ENCODE results near the gene GLB1L.

Gene GLB1L

GRCh38 chr2:219219784-219220532 is 25.3 kb downstream of the GLB1L start:
- DNase-seq: no peak

GRCh38 chr2:219218732-219219701 is 26.2 kb downstream of the GLB1L start, which contains the start of gene ABCB6:
ABCB6 (minus strand) TSS chr2:219218958; CDS start chr2:219218673, 285 bp downstream.
- peak; percentile 79 for DNase-seq

DNA sequence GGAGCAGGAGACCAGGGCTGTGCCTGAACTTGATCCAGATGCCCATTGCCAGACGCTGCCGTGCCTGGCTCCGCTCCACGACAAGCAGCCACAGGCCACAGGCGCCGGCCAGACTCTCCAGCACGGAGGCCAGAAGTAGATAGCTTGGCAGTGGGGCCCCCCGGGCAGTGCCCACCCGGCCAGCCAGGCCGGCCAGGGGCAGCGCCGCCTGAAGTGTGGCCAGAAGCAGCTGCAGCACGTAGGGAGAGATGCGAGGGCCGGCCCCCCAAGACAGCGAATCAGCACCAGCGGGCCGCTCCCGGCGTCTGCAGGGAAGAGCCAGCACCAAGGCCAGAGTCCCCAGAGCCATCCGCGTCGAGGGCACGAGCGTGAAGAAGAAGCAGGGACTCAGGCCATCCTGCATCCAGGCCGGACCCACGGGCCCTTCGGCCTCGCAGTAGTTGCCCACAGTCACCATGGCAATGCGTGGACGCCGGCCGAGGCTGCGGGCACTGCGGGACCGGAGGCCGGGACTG is 27.0 kb downstream of the GLB1L start:
- DNase-seq: no peak

DNA sequence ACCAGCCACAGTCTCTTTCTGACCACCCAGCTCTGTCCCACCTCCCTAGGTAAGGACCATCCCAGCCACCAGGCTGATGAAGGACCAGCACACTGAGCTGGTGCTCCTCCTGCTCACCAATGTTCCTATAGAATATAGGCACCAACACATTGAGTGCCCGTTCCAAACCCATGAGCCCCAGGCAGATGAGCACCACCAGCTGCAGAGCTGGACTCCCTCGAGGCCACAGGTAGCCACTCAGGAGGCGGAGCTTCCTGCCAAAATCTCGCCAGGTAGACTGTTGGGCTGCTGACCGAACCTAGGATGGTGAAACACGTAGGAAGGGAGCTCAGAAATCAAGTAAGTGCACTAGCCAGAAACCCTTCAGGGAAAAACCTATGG is 28.7 kb downstream of the GLB1L start:
- no peak for DNase-seq

- DNase-seq: no peak
Measured at GRCh38 chr2:219215871-219216534, 29.2 kb downstream of the GLB1L start.

DNA sequence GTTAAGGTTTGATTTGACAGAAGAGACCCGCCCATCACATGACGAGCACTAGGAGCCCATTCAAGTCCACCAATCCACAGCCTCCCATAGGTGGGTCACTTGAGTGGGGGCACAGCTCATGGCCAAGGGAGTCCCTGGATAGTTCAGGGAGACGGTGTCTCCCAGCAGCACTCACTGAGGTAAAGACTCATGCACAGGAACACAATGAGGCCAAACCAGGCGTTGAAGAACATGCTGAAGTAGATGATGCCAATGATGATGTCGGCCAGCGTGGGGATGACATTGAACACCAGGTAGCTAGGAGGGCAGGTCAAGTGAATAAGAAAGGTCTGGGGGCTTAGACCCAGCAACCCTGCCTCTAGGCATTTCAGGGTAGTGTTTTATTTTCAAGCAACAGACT is 30.5 kb downstream of the GLB1L start:
- DNase-seq: no peak

GRCh38 chr2:219214141-219214540 is 31.1 kb downstream of the GLB1L start:
- DNase-seq: no peak

- no peak for DNase-seq
Measured at GRCh38 chr2:219213486-219214071, 31.7 kb downstream of the GLB1L start.

DNA sequence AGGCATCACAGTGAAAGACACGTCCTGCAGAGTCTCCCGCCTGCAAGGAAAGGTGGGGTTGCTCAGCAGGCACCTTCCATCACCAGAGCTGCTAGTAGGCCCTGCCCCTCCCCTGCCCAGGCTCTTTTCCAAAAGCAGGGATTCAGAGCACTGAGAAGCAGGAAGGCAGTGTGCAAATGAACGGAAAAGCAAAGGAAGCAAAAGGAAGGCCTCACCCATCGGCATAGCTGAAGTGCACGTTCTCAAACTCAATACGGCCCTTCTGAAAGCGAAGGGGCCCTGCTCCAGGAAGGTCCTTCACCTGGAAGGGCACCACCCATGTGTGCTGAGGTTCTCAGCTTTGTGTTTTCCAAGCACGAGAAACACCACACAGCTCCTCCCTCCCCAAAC is 32.2 kb downstream of the GLB1L start:
- DNase-seq: no peak

DNA sequence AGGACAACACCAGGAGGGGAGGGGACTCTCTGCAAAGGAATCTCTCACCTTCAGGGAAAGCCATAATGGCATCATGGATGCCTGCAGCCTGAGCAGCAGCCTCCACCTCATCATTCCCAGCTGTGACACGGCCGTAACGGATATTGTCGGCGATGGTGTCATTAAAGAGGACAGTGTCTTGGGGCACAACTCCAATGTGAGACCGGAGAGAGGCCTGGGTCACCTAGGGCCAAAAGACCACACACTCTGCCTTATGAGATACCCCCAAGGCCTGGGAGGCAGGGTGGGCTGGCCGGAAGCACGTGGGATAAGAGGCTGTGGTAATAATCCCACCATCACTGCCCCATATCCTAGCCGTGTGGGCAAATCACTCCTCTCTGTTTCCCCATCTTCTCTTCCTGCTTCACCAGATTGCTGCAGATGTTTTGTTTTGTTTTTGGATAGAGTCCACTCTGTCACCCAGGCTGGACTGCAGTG is 34.3 kb downstream of the GLB1L start:
- DNase-seq: no peak

GRCh38 chr2:219210196-219210885 is 34.9 kb downstream of the GLB1L start:
- no peak for DNase-seq

GRCh38 chr2:219209236-219210195 is 35.7 kb downstream of the GLB1L start:
- no peak for DNase-seq

- no peak for DNase-seq
Measured at GRCh38 chr2:219207884-219208740, 37.1 kb downstream of the GLB1L start.

DNA sequence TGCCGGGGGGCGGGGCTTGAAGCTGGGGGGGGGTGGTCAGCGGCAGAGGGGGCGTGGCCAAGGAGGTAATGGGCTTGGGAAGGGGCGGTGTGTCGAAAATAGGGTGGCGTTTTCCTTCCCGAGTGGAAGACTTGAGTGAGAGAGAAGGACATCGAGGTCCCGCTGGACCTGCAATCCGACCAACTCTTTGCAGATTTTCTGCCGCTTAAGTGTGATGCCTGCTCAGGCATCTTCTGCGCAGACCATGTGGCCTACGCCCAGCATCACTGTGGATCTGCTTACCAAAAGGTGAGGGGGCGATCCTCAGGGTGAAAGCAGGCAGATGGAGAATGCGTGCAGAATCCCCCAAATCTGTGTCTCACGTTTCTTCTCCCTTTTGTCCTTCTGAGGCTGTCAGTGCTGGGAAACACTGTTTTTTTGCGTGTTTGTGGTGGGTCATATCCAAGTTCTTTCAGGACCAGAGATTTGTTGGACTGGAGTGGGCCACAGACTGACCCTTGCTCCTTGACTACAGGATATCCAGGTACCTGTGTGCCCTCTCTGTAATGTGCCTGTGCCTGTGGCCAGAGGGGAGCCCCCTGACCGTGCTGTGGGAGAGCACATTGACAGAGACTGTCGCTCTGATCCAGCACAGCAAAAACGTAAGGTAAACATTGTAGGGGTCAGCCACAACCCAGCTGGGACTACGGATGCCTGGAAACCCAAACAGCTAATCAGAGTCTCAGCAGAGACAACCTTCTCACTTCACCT is 37.9 kb downstream of the GLB1L start:
- DNase-seq: no peak

- DNase-seq: peak; percentile 95
Measured at GRCh38 chr2:219206328-219207133, 38.7 kb downstream of the GLB1L start, which contains the start of gene ZFAND2B. ZFAND2B (plus strand) TSS chr2:219206782; CDS start chr2:219206988, 206 bp downstream.

GRCh38 chr2:219205981-219206327 is 39.3 kb downstream of the GLB1L start:
- no peak for DNase-seq

- DNase-seq: no peak
Measured at GRCh38 chr2:219205165-219205538, 40.1 kb downstream of the GLB1L start.

Data from activated gamma-delta T cell treated with Interleukin-2 at 50 U/mL for 16 hours (primary cell).